Spinal cord (tissue), 10 donors: ENCODE data around the gene SYT2. TPM values are rescaled to one million over a fixed set of nuclear protein-coding genes. Genes with fewer than 3 reads are reported as not detected.

ENCODE experiments used
- DNase-seq, 6 donors: peaks; one replicate each; pipeline versions ENCODE4 v3.0.0 to v3.0.0-alpha.2; 2013 to 2015; ENCODE audit warnings: low spot score in 6 of 6, low read depth in 4 of 6
- H3K27ac ChIP-seq: one replicate; pipeline ENCODE4 v1.5.1; 2013; ENCODE audit warnings: low read depth, low read length, control low read depth
- H3K27me3 ChIP-seq: one replicate; pipeline ENCODE4 v1.6.1; 2013; ENCODE audit warnings: low read length; ENCODE audit not compliant: control insufficient read depth, insufficient read depth
- H3K36me3 ChIP-seq: one replicate; pipeline ENCODE4 v1.6.1; 2013; ENCODE audit warnings: low read length; ENCODE audit not compliant: control insufficient read depth, insufficient read depth
- H3K4me1 ChIP-seq: one replicate; pipeline ENCODE4 v1.6.1; 2013; ENCODE audit warnings: low read length; ENCODE audit not compliant: control insufficient read depth, insufficient read depth
- H3K4me3 ChIP-seq: one replicate; pipeline ENCODE4 v1.5.1; 2013; ENCODE audit warnings: low read depth, low read length, control low read depth
- H3K9me3 ChIP-seq: one replicate; pipeline ENCODE4 v1.6.1; 2013; ENCODE audit warnings: low read length; ENCODE audit not compliant: control insufficient read depth, insufficient read depth
- WGBS: methylation state at CpG from one replicate; pipeline ENCODE4 v1.1.5; 2013; ENCODE audit warnings: missing lambda C conversion rate; ENCODE audit not compliant: insufficient coverage; 5-methylcytosine and 5-hydroxymethylcytosine counted together
- polyA plus RNA-seq, 2 donors: library from polyadenylated mRNA; unstranded; fragments of 120-200 nt; gene quantifications; one replicate each; pipeline ENCODE4 v1.2.1, GENCODE V29; 2013; ENCODE audit not compliant: insufficient read length in 2 of 2
- total RNA-seq, 2 donors: library from RNA; depleted of rRNA in 1 of 2; stranded (reverse); fragments of 120-200 nt in 1 of 2; fragments of >200 nt in 1 of 2; gene quantifications; one replicate each; pipeline versions ENCODE4 v1.2.3 to v1.2.4, GENCODE V29; 2013 to 2014
- donor health status: healthy.

Gene SYT2
- total and polyA plus RNA-seq, 4 donors, result 11.1 to 59.2 (median 48.8) TPM

DNA sequence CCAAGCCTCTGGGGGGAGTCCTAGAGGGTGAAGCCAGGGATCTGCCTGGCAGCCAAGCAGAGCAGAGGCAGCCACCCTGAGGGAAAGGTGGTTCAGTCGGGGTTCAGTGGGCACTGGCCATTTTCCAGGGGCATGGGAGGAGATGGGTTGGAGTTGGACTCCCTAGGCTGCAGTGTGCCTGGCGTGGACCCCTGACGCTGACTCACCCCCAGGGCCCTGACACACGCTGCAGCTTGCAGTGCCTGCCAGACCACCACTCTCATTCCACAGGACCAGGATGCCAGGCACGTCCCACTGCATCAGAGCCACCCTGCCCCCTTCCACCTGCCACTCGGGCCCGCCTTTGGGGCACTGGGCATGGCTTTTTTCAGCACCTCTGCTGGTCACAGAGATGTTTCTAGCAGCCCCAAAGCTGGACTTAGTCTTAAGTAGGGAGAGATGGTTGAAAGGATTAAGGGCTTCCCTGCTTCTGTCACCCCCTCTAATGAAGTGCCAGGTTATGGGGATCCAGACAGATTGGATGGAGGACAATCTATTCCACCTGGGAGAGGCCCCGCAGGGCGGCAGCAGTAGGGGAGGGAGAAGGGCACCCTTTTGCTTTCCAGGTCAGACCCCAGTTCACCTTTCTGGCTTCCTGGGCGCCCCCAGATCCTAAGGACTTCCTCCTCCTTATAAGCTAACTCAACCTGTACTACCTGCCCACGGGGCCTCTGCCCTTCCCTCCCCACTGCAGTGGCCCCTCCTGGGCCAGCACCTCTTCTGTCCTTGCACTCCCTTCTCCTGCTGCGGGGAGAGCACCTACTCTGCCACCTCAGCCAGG is 1.6 kb downstream of the SYT2 start:
- WGBS, result 71% methylated on average over 7 of the region's 12 CpGs
- H3K27me3 ChIP-seq, result peaks cover 35% of the 10 kb centered on the region
- no peak overlapping the region for H3K27ac ChIP-seq
- H3K4me1 ChIP-seq, result peaks cover 46% of the 10 kb centered on the region
- no peaks in the 10 kb centered on the region for H3K9me3 ChIP-seq
- DNase-seq, result no peak
- no peak overlapping the region for H3K4me3 ChIP-seq
- no peaks in the 10 kb centered on the region for H3K36me3 ChIP-seq

DNA sequence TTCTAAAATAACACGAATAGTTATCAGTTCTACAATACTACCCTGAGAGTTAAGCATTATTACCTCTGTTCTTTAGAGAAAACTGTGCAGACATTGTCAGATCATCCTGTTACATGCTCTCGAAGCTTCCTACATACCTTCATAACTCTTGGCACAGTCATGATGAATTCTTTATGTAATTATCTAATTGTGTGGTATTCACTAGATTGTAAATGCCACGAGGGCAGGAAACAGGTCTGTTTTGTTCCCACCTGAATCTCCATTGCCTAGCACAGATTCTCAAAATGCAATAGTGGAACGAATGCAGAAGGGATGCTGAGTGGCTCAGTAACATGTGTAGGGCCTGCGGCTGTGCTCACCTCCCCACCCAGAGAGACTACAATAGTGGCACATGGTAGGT is 3.4 kb downstream of the SYT2 start:
- peaks cover 28% of the 10 kb centered on the region for H3K27me3 ChIP-seq
- no peak overlapping the region for H3K27ac ChIP-seq
- DNase-seq, result no peak
- H3K4me1 ChIP-seq, result peaks cover 44% of the 10 kb centered on the region
- 83% methylated on average over 1 of the region's 5 CpGs for WGBS
- no peaks in the 10 kb centered on the region for H3K36me3 ChIP-seq
- H3K4me3 ChIP-seq, result no peak overlapping the region
- no peaks in the 10 kb centered on the region for H3K9me3 ChIP-seq

DNA sequence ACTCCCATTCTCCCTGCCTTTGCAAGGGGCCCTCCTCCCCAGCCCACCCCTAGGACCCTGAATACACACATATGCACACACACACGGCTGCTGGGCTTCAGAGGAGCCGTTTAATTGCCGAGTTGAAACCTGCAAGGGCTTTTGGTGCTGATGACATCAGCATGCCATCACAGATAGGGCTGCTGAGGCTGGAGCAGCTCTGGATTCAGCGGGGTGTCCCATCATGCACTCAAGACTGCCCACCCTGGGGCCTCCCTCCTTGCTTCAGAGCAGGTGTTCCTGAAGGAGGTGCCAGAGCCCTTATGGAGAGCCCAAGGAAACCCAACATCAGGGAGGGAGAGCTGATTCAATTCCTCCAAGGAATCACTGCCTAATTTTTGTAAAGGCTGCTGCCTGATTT is 5.7 kb downstream of the SYT2 start:
- 65% methylated on average over 4 of the region's 4 CpGs for WGBS
- peaks cover 25% of the 10 kb centered on the region for H3K4me1 ChIP-seq
- H3K9me3 ChIP-seq, result no peaks in the 10 kb centered on the region
- peaks cover 18% of the 10 kb centered on the region for H3K27me3 ChIP-seq
- no peaks in the 10 kb centered on the region for H3K36me3 ChIP-seq
- H3K27ac ChIP-seq, result no peak overlapping the region
- no peak for DNase-seq
- no peak overlapping the region for H3K4me3 ChIP-seq

DNA sequence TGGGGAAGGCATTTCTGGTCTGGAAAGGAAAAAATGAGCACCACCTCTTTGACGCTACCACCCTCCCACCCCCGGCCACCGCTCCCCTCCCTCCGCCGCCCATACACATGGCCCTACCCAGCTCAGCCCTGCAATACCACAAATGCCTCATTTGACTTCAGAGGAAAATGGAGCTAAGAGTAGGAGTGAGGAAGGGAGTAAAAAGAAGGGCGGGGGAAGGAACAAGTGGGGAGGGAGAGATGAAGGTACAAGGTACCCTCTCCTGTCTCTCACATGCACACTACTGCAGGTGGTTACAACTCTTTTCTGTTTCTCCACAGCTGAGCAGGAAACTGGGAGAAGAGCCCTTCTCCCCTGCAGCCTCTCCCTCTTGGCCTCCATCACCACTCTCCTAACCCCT is 7.1 kb downstream of the SYT2 start:
- WGBS, result no CpG with 5 or more reads among the region's 6 CpGs
- H3K4me3 ChIP-seq, result no peak overlapping the region
- H3K4me1 ChIP-seq, result peaks cover 19% of the 10 kb centered on the region
- peaks cover 4% of the 10 kb centered on the region for H3K27me3 ChIP-seq
- no peaks in the 10 kb centered on the region for H3K36me3 ChIP-seq
- no peak for DNase-seq
- no peaks in the 10 kb centered on the region for H3K9me3 ChIP-seq
- H3K27ac ChIP-seq, result no peak overlapping the region

DNA sequence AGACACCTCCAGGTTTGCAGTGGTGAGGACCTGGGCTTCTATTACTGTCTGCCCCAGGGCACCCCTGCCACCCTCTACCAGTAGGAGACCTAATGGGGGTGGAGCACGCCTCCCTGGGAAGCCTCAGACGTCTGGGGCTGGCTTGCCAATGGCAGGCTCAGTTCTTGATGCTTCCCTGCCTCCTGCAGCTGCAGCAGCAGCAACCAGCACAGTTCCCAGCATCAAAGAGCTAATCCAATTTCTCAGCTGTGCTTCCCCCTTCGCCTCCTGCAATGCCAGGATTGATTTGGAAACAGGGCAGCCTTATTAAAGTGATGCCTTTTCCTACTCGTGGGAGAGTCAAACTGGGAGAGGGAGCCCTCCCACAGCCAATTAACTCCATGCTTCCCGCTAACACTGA is 8.2 kb downstream of the SYT2 start:
- 14% methylated on average over 2 of the region's 5 CpGs for WGBS
- Histone ChIP-seq H3K27me3 (no peaks in the 10 kb centered on the region), H3K36me3 (no peaks in the 10 kb centered on the region)

DNA sequence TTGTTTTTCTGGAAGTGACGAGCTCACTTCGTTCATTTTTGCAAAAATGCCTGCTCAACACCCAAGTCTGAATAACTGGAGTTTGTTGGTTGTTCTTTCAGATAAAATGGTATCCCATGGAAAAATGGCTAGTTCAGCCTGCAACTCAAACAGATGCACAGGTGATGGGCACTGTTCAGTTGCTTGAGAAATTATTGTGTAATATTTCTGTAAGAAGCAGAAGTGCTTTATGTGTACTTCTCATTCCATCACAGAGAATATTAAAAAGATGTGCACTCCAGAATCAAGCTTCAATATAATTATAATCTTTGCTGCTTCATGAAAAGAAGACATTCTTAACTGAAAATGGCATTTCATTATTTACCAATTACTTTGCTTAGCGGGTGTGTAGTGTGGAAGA is 9.1 kb downstream of the SYT2 start:
- Histone ChIP-seq H3K27me3 (peaks cover 5% of the 10 kb centered on the region), H3K4me1 (peaks cover 19% of the 10 kb centered on the region), H3K27ac (no peak overlapping the region), H3K36me3 (no peaks in the 10 kb centered on the region), H3K4me3 (no peak overlapping the region), H3K9me3 (no peaks in the 10 kb centered on the region)
- no peak for DNase-seq
- no CpG with 5 or more reads among the region's 3 CpGs for WGBS

More for the DNA sequence above, 8.2 kb downstream of the SYT2 start:
- Histone ChIP-seq H3K27ac (no peak overlapping the region), H3K4me3 (no peak overlapping the region), H3K9me3 (no peaks in the 10 kb centered on the region), H3K4me1 (peaks cover 19% of the 10 kb centered on the region)
- DNase-seq, result peak in 1 of 6 donors; percentile 41

DNA sequence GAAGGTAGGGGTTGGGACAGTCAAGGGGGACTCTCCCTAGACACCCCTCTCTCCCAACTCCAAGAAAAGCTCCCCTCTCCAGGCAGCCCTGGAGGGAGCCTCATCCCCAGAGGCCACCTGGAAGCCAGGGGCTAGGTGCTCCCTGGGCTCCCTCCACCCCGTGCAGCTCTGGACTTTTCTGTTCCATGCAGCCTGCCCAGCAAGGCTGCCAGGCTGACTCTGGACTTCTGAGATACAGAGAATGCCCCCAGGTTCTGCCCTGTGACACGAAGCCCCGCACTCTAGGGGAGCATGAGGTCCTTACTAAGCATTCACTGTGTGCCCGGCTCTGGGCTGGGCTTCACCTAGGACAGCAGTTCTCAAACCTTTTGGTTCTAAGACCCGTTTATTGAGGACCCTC is 10.2 kb downstream of the SYT2 start:
- H3K36me3 ChIP-seq, result no peaks in the 10 kb centered on the region
- 76% methylated on average over 3 of the region's 5 CpGs for WGBS
- peaks cover 17% of the 10 kb centered on the region for H3K4me1 ChIP-seq
- H3K9me3 ChIP-seq, result no peaks in the 10 kb centered on the region
- no peak overlapping the region for H3K4me3 ChIP-seq
- H3K27me3 ChIP-seq, result peaks cover 8% of the 10 kb centered on the region
- H3K27ac ChIP-seq, result no peak overlapping the region
- DNase-seq, result no peak

DNA sequence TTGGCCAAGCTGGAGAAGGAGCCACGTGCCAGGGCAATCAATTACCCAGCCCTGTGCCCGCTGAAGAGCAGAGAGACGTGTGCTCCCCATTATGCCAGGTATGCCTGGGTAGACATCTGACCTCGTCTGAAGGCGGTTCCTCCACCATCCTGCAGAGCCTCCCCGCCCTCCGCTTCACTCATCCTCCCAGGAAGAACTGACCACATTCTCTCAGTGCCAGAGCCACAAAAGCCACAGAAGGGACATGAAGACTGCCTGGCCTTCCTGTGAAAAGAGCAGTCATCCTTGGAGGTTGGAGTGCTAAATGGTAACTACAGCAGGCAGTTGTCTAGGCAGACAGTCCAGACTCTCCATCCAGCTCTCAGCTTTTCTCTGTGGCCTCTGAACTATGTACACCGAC is 12.0 kb downstream of the SYT2 start:
- Histone ChIP-seq H3K27me3 (peaks cover 8% of the 10 kb centered on the region), H3K4me1 (peaks cover 8% of the 10 kb centered on the region), H3K9me3 (no peaks in the 10 kb centered on the region), H3K36me3 (no peaks in the 10 kb centered on the region), H3K4me3 (no peak overlapping the region), H3K27ac (no peak overlapping the region)
- WGBS, result 83% methylated on average over 7 of the region's 8 CpGs
- no peak for DNase-seq

DNA sequence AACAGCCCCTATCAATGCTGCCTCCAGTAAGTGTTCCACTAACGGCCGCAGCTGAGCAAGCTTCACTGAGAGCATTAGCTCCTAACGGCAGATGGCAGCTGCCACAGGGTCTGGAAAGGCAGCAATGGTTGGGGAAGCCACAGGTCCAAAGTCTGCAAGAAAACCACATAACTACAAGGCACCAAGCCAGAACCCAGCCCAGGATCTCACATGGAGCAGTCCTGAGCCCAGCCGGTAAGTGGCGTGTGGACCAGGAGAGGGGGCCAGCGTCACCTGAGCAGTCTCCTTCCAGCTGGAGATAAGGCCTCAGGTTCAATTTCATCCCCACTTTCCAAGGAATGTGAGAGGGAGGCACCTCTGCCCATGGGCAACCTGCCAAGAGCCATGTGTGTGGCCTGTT is 13.2 kb downstream of the SYT2 start:
- Histone ChIP-seq H3K4me1 (peaks cover 7% of the 10 kb centered on the region), H3K9me3 (no peaks in the 10 kb centered on the region), H3K27ac (no peak overlapping the region), H3K27me3 (peaks cover 8% of the 10 kb centered on the region), H3K36me3 (no peaks in the 10 kb centered on the region), H3K4me3 (no peak overlapping the region)
- WGBS, result 73% methylated on average over 3 of the region's 6 CpGs
- DNase-seq, result no peak

DNA sequence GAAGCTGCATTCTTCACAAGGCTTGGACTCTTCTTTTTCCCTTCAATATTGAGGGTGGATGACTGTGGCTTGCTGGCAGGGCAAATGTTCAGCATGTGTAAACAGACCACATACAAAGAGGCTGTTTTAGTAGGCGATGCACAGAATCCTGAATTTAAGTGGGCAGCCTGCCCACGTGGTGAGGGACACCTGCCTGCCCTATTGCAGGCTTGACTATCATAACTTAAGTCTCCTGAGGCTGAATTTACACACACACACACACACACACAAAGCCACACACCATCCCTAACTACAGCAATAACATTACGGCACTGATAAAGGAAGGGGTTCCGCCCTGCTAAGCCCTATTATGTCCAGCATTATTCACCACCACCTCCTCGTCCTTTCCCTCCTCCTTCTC is 15.9 kb downstream of the SYT2 start:
- Histone ChIP-seq H3K4me1 (peaks cover 3% of the 10 kb centered on the region), H3K4me3 (no peak overlapping the region), H3K27me3 (peaks cover 8% of the 10 kb centered on the region), H3K9me3 (no peaks in the 10 kb centered on the region), H3K27ac (no peak overlapping the region), H3K36me3 (no peaks in the 10 kb centered on the region)
- peak in 1 of 6 donors; percentile 53 for DNase-seq
- 62% methylated on average over 5 of the region's 5 CpGs for WGBS
